OCI-LY7 (cell line): ENCODE data around the gene MSANTD2.

ENCODE experiments used
- EZH2phosphoT487 ChIP-seq: fragments of 200-600 bp; sonication (generic); IDR thresholded peaks from 2 replicates; pipeline ENCODE4 v1.6.1; 2018; ENCODE audit warnings: low read depth, borderline replicate concordance, mild to moderate bottlenecking, mixed run types, antibody characterized with exemption, low read length, moderate library complexity, mixed read lengths
- TF ChIP-seq, protein P1 (sequence below): fragments of 200-600 bp; sonication (generic); conservative IDR thresholded peaks from 2 replicates; pipeline ENCODE4 v1.5.1; 2014; ENCODE audit warnings: mild to moderate bottlenecking, antibody characterized with exemption, low read length, moderate library complexity, mixed read lengths

DNA sequence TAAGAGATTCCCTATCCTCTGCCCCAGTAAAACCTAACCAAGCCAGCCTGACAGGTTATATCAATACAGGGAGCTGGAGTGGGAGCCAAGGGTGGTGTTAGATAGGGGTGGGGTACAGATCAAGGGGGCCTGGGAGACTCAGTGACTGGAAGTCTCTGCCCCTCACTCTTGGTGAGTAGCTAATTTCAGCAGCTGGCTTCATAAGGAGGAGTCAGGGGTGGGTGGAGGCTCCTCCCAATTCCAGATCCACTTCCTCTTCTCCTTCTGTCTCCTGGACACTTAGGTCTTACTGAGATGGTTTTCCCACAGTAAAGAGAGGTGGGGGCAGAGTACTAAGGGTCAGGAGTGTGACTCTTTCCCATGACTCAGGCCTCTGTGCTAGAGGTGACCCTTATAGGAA, 47.0 kb downstream of the MSANTD2 start:
- TF ChIP-seq, protein P1, sequence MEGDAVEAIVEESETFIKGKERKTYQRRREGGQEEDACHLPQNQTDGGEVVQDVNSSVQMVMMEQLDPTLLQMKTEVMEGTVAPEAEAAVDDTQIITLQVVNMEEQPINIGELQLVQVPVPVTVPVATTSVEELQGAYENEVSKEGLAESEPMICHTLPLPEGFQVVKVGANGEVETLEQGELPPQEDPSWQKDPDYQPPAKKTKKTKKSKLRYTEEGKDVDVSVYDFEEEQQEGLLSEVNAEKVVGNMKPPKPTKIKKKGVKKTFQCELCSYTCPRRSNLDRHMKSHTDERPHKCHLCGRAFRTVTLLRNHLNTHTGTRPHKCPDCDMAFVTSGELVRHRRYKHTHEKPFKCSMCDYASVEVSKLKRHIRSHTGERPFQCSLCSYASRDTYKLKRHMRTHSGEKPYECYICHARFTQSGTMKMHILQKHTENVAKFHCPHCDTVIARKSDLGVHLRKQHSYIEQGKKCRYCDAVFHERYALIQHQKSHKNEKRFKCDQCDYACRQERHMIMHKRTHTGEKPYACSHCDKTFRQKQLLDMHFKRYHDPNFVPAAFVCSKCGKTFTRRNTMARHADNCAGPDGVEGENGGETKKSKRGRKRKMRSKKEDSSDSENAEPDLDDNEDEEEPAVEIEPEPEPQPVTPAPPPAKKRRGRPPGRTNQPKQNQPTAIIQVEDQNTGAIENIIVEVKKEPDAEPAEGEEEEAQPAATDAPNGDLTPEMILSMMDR, result no peak
- no peak for TF ChIP-seq EZH2phosphoT487
